Astrocyte (in vitro differentiated cells and primary cell): ENCODE results near the gene SVIL. TPM values are rescaled to one million over a fixed set of nuclear protein-coding genes. Genes with fewer than 3 reads are reported as not detected.
A peak's percentile ranks its signal among the peaks of the same experiment; 100 is the strongest.

Experiments
- DNase-seq: peaks from one replicate; pipeline ENCODE4 v3.0.0-alpha.2; 2010; ENCODE audit warnings: low read depth
- FAIRE-seq: peaks from 2 replicates; lab custom pipeline; 2011; peaks lifted over from hg19 to GRCh38; lab: Jason Lieb, UNC
- H2AFZ ChIP-seq: 2 replicates; pipeline ENCODE4 v1.6.0; 2012; ENCODE audit warnings: low read depth, low read length, inconsistent platforms
- H3K27ac ChIP-seq: 2 replicates; pipeline ENCODE4 v1.5.1; 2011; ENCODE audit warnings: low read depth, low read length, inconsistent platforms
- H3K27me3 ChIP-seq: 2 replicates; pipeline ENCODE4 v1.6.0; 2011; ENCODE audit warnings: low read length, inconsistent platforms; ENCODE audit not compliant: insufficient read depth
- H3K36me3 ChIP-seq: 2 replicates; pipeline ENCODE4 v1.5.1; 2011; ENCODE audit warnings: low read length, inconsistent platforms; ENCODE audit not compliant: insufficient read depth
- H3K4me1 ChIP-seq: 2 replicates; pipeline ENCODE4 v1.5.1; 2011; ENCODE audit warnings: low read length, inconsistent platforms; ENCODE audit not compliant: insufficient read depth
- H3K4me2 ChIP-seq: 2 replicates; pipeline ENCODE4 v1.6.0; 2012; ENCODE audit warnings: low read length, inconsistent platforms
- H3K4me3 ChIP-seq: 2 replicates; pipeline ENCODE4 v1.5.1; 2011; ENCODE audit warnings: low read depth, mild to moderate bottlenecking, low read length, inconsistent platforms; ENCODE audit not compliant: insufficient read depth
- H3K79me2 ChIP-seq: 2 replicates; pipeline ENCODE4 v1.6.0; 2012; ENCODE audit warnings: mild to moderate bottlenecking, low read length, inconsistent platforms; ENCODE audit not compliant: insufficient read depth
- H3K9ac ChIP-seq: 2 replicates; pipeline ENCODE4 v1.6.0; 2012; ENCODE audit warnings: mild to moderate bottlenecking, low read length, inconsistent platforms
- H3K9me3 ChIP-seq: 2 replicates; pipeline ENCODE4 v1.5.1; 2012; ENCODE audit warnings: low read depth, mild to moderate bottlenecking, low read length, inconsistent platforms; ENCODE audit not compliant: insufficient read depth
- H4K20me1 ChIP-seq: 2 replicates; pipeline ENCODE4 v1.6.0; 2012; ENCODE audit warnings: low read length, inconsistent platforms; ENCODE audit not compliant: insufficient read depth
- H3K27ac Mint-ChIP-seq: one replicate; pipeline ENCODE4 v1.8.0; 2021; ENCODE audit warnings: mild to moderate bottlenecking, mixed read lengths; ENCODE audit not compliant: unreplicated experiment
- H3K27me3 Mint-ChIP-seq: one replicate; pipeline ENCODE4 v1.8.0; 2021; ENCODE audit warnings: low read depth, mixed read lengths; ENCODE audit not compliant: unreplicated experiment
- H3K36me3 Mint-ChIP-seq: one replicate; pipeline ENCODE4 v1.8.0; 2021; ENCODE audit warnings: low read depth, mixed read lengths; ENCODE audit not compliant: unreplicated experiment
- H3K4me1 Mint-ChIP-seq: one replicate; pipeline ENCODE4 v1.8.0; 2021; ENCODE audit warnings: low read depth, mixed read lengths; ENCODE audit not compliant: unreplicated experiment
- H3K4me3 Mint-ChIP-seq: one replicate; pipeline ENCODE4 v1.8.0; 2021; ENCODE audit warnings: mild to moderate bottlenecking, moderate library complexity, mixed read lengths; ENCODE audit not compliant: unreplicated experiment
- H3K9me3 Mint-ChIP-seq: one replicate; pipeline ENCODE4 v1.8.0; 2021; ENCODE audit warnings: mild to moderate bottlenecking, mixed read lengths; ENCODE audit not compliant: unreplicated experiment
- EZH2 ChIP-seq: IDR thresholded peaks from 2 replicates; pipeline ENCODE4 v1.6.1; 2012; ENCODE audit warnings: mild to moderate bottlenecking, low read length, inconsistent platforms; ENCODE audit not compliant: insufficient read depth
- total RNA-seq: library from RNA; stranded (reverse); gene quantifications from 2 replicates; pipeline ENCODE4 v1.2.1, GENCODE V29; 2021
- TF ChIP-seq, protein P1 (sequence below): IDR thresholded peaks from 2 replicates; pipeline ENCODE4 v1.5.1; 2011; ENCODE audit warnings: low read depth, mild to moderate bottlenecking, inconsistent platforms, low read length, moderate library complexity; ENCODE audit not compliant: insufficient read depth

Gene SVIL
- total RNA-seq, 1 donor from 2014 or later, result 70.4 TPM

DNA sequence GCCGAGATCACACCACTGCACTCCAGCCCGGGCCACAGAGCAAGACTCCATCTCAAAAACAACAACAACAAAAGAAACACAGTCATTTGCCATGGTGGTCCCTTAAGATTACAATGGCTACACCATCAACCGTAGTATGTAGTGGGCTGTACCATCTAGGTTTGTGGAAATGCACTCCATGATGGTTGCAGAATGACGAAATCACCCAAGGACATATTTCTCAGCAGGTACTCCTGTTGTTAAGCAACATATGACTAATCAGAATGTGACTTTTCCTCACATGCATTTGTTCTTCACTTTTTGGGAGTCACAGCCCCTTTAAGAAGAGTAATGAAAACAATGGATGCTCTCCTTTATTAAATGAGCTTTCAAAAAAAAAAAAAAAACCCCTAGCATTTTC lies 11.0 kb downstream of the SVIL start:
- peaks cover 82% of the 10 kb centered on the region for H3K79me2 ChIP-seq
- H3K4me3 Mint-ChIP-seq, result no peak overlapping the region
- H4K20me1 ChIP-seq, result peaks cover 53% of the 10 kb centered on the region
- H3K4me3 ChIP-seq, result no peak overlapping the region
- H3K36me3 Mint-ChIP-seq, result peaks cover 4% of the 10 kb centered on the region
- no peak overlapping the region for H2AFZ ChIP-seq
- no peaks in the 10 kb centered on the region for H3K27me3 Mint-ChIP-seq
- DNase-seq (no peak), FAIRE-seq (no peak)
- no peak overlapping the region for H3K27ac Mint-ChIP-seq
- peaks cover 15% of the 10 kb centered on the region for H3K4me1 ChIP-seq
- no peak overlapping the region for H3K9ac ChIP-seq
- H3K9me3 Mint-ChIP-seq, result no peaks in the 10 kb centered on the region
- TF ChIP-seq, protein P1, sequence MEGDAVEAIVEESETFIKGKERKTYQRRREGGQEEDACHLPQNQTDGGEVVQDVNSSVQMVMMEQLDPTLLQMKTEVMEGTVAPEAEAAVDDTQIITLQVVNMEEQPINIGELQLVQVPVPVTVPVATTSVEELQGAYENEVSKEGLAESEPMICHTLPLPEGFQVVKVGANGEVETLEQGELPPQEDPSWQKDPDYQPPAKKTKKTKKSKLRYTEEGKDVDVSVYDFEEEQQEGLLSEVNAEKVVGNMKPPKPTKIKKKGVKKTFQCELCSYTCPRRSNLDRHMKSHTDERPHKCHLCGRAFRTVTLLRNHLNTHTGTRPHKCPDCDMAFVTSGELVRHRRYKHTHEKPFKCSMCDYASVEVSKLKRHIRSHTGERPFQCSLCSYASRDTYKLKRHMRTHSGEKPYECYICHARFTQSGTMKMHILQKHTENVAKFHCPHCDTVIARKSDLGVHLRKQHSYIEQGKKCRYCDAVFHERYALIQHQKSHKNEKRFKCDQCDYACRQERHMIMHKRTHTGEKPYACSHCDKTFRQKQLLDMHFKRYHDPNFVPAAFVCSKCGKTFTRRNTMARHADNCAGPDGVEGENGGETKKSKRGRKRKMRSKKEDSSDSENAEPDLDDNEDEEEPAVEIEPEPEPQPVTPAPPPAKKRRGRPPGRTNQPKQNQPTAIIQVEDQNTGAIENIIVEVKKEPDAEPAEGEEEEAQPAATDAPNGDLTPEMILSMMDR, result no peak
- no peak for TF ChIP-seq EZH2
- H3K27me3 ChIP-seq, result no peaks in the 10 kb centered on the region
- H3K36me3 ChIP-seq, result peaks cover 3% of the 10 kb centered on the region
- H3K4me1 Mint-ChIP-seq, result peaks cover 36% of the 10 kb centered on the region
- no peak overlapping the region for H3K4me2 ChIP-seq
- H3K9me3 ChIP-seq, result no peaks in the 10 kb centered on the region
- H3K27ac ChIP-seq, result no peak overlapping the region

DNA sequence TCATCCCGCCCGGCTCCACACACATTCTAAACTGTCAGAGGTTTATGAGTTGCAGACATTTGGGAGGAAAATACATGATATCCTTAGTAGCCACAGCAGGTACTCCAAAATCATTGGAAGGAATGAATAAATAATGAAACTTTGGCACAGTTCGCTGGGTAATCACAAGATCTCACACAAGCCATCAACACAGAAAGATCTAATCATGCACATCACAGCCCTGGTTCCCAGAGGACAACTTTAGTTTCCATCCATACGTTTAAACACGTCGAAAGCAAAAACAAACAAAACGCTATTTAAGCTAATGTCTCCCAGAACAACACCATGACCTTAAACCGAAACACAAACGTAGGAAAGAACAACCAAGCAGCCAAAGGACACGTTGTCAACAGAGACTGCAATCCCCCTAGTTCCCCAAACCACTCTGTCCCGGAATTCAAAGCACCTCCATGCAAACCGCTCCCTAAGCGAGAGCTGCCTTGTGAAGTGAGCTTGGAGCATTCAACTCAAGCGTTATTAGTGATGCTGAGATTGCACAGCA lies 12.3 kb downstream of the SVIL start:
- Histone ChIP-seq H3K4me1 (peaks cover 13% of the 10 kb centered on the region), H3K4me2 (no peak overlapping the region), H3K27ac (no peak overlapping the region), H4K20me1 (peaks cover 58% of the 10 kb centered on the region), H3K36me3 (peaks cover 3% of the 10 kb centered on the region), H3K9me3 (no peaks in the 10 kb centered on the region), H3K4me3 (no peak overlapping the region), H3K27me3 (no peaks in the 10 kb centered on the region), H3K9ac (no peak overlapping the region), H2AFZ (no peak overlapping the region), H3K79me2 (peaks cover 83% of the 10 kb centered on the region)
- FAIRE-seq, result no peak
- H3K4me3 Mint-ChIP-seq, result no peak overlapping the region
- TF ChIP-seq EZH2, result no peak
- TF ChIP-seq, protein P1, result no peak
- H3K9me3 Mint-ChIP-seq, result no peaks in the 10 kb centered on the region
- peaks cover 36% of the 10 kb centered on the region for H3K4me1 Mint-ChIP-seq
- H3K27ac Mint-ChIP-seq, result no peak overlapping the region
- no peak for DNase-seq
- H3K27me3 Mint-ChIP-seq, result no peaks in the 10 kb centered on the region
- H3K36me3 Mint-ChIP-seq, result peaks cover 4% of the 10 kb centered on the region

DNA sequence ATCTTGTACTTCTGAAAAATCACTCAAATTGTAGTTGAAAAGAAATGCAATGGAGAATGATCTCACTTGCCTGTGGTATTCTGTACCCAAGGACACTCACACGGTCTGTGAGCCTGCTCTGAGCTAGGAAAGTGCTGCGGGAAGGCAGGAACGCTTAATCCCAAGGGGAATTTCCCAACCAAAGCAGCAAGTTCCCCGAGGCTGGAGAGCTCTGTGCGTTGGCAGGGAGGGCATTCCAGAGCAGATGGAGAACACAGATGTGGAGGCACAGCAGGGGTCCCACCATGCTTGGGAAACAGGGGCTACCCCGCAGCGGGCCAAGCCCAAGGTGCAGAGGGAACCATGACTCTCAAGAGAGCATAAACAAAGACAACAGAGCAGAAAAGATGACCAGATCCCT lies 13.6 kb downstream of the SVIL start:
- Histone ChIP-seq H4K20me1 (peaks cover 59% of the 10 kb centered on the region), H3K4me3 (no peak overlapping the region), H3K79me2 (peaks cover 83% of the 10 kb centered on the region), H3K4me1 (peaks cover 9% of the 10 kb centered on the region), H3K27me3 (no peaks in the 10 kb centered on the region), H2AFZ (no peak overlapping the region), H3K36me3 (peaks cover 1% of the 10 kb centered on the region), H3K4me2 (no peak overlapping the region), H3K9me3 (no peaks in the 10 kb centered on the region), H3K9ac (peak overlapping the region; percentile 6), H3K27ac (peak overlapping the region; percentile 56)
- H3K4me1 Mint-ChIP-seq, result peaks cover 33% of the 10 kb centered on the region
- TF ChIP-seq EZH2, result no peak
- TF ChIP-seq, protein P1, result no peak
- peaks cover 4% of the 10 kb centered on the region for H3K36me3 Mint-ChIP-seq
- no peaks in the 10 kb centered on the region for H3K9me3 Mint-ChIP-seq
- no peak for DNase-seq
- H3K27me3 Mint-ChIP-seq, result no peaks in the 10 kb centered on the region
- no peak for FAIRE-seq
- peak overlapping the region; percentile 4 for H3K27ac Mint-ChIP-seq
- no peak overlapping the region for H3K4me3 Mint-ChIP-seq
